Fibroblast of pulmonary artery (primary cell): ENCODE data around the gene DIAPH3.

Experiments used
- DNase-seq: peaks from one replicate; pipeline ENCODE4 v3.0.0-alpha.2; 2010; ENCODE audit warnings: low read depth
- H3K4me3 ChIP-seq: replicated peaks from 2 replicates; pipeline ENCODE4 v1.5.1; 2011; ENCODE audit warnings: low read depth, mild to moderate bottlenecking, control low read depth, low read length, moderate library complexity
- TF ChIP-seq, protein P1 (sequence below): IDR thresholded peaks from 2 replicates; pipeline ENCODE4 v1.5.1; 2011; ENCODE audit warnings: mild to moderate bottlenecking, control low read depth, low read length, inconsistent platforms; ENCODE audit errors: missing control alignments

The DIAPH3 gene

DNA sequence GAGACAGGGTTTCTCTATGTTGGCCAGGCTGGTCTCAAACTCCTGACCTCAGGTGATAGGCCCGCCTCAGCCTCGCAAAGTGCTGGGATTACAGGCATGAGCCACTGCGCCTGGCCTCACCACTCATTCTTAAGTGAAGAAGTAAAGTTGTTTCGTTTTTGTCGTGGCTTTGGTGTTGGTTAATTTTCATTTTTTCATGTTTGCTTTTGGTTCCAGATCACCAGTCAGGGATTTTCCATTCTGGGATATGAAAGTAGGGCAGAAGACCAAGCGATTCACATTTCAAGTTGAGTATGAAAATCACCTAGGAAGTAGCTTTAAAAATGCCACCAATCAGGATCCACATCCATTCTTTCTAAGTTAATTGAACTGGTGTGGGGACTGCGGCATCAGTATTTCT lies 289.9 kb downstream of the DIAPH3 start:
- DNase-seq = no peak
- no peak overlapping the region for H3K4me3 ChIP-seq

DNA sequence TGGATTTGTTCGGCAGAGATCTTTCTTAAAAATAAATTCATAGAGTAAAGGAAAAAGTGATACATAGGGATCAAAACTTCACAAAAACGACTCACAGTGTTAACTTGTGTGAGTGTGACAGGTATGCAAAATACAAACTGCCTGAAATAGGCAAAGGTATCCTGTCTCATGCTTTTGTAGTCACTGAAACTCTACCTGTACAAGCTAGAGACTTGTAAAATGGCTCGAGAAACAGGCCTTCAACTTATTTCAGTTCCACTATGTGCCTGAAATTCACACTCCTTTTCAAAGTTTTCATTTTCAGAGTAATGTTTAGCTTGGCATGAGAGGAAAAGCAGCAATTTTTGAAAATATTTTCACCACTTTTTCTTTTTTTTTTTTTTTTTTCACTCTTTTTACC lies 290.4 kb downstream of the DIAPH3 start:
- TF ChIP-seq, protein P1, sequence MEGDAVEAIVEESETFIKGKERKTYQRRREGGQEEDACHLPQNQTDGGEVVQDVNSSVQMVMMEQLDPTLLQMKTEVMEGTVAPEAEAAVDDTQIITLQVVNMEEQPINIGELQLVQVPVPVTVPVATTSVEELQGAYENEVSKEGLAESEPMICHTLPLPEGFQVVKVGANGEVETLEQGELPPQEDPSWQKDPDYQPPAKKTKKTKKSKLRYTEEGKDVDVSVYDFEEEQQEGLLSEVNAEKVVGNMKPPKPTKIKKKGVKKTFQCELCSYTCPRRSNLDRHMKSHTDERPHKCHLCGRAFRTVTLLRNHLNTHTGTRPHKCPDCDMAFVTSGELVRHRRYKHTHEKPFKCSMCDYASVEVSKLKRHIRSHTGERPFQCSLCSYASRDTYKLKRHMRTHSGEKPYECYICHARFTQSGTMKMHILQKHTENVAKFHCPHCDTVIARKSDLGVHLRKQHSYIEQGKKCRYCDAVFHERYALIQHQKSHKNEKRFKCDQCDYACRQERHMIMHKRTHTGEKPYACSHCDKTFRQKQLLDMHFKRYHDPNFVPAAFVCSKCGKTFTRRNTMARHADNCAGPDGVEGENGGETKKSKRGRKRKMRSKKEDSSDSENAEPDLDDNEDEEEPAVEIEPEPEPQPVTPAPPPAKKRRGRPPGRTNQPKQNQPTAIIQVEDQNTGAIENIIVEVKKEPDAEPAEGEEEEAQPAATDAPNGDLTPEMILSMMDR = no peak
- DNase-seq = no peak
- H3K4me3 ChIP-seq = no peak overlapping the region

More for the DNA sequence above, 289.9 kb downstream of the DIAPH3 start:
- TF ChIP-seq, protein P1 = no peak

DNA sequence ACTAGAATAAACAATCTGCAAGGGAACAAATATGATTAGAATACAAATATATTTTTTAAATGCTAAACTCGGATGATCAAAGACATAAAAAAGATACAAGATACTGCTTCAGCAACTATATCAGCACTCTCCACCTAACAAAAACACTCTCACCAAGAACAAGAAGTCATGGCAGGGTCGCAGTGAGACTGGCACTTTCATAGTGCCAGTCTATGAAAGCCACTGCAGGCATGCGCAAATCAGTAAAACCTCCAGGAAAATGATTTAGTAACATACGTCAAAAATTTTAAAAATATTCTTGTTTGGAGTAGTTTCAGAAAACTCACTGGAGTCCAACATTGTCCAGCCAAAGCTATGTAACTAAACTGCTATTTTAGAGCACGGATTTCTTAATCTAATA lies 295.9 kb downstream of the DIAPH3 start:
- TF ChIP-seq, protein P1 = no peak
- no peak overlapping the region for H3K4me3 ChIP-seq
- DNase-seq = no peak

DNA sequence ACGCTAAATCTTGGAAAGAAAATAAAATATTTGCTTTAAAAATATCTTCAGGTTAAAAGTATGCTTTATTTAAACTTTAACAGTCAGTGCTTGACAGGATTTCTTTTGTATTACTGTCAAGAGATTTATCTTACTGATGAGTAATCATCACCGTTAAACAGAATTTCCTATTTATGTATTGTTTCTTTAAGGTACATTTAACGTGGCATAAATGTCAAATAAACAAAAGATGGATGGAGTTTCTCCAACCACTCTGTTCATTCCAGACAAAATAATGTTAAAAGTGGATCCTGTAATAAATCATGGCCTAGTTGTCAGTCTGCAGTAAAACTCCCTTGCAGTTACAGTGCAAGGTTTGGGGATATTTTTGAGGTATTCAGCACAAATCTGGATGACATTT lies 298.3 kb downstream of the DIAPH3 start:
- DNase-seq = peak; percentile 17
- no peak overlapping the region for H3K4me3 ChIP-seq
- TF ChIP-seq, protein P1 = no peak

DNA sequence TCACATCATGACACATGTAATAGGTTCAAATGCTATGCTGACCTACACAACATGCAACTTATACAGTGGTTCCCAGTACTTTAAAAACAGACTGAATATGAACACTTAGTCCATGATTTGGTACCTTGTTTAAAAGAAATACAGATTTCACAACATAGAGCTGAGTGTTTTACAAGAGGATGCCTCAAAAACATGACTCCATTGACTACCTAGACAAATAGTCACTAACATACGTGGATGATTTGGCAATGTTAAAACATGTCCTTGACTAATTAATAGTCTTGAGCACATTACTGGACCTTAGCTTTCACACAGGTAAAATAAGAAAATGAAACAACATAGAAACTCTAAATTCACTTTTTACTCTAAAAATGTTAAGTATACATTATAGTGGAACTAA lies 300.1 kb downstream of the DIAPH3 start:
- TF ChIP-seq, protein P1 = no peak
- no peak overlapping the region for H3K4me3 ChIP-seq
- DNase-seq = no peak

DNA sequence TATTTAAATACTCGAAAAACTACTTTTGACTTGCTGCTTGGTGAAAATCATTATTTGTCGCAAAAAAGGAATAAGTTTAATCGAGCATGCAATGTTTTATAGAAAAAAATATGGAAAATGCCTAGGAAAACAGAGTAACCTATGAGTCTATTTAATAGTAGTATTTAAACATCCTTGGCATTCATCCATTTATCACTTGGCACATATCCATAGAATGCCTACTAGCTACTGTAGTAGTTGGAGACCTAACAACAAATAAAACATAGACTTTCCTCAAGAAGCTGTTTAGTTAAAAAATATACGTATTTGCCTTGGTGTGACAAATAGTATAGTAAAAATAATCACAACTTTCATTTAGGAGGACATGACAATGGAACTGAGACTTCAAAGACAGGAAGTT lies 302.1 kb downstream of the DIAPH3 start:
- no peak overlapping the region for H3K4me3 ChIP-seq
- peak; percentile 39 for DNase-seq
- TF ChIP-seq, protein P1 = no peak

DNA sequence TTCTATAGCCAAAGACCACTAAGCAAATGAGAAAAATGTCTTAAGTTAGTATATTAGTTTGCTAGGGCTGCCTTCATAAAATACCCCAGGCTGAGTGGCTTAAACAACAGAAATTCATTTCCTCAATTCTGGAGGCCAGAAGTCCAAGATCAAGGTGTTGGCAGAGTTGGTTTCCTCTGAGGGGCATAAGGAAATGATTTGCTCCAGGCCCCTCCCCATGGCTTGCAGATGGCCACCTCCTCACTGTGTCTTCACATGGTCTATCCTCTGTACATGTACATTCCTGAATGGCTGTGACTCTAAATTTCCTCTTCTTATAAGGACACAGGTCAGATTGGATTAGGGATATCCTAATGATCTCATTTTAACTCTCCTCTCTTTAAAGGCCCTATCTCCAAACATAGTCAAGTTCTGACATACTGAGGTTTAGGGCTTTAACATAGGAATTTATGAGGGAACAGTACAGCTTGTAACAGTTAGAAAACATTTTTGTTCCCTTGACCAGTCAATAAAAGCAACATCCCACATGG lies 307.4 kb downstream of the DIAPH3 start:
- TF ChIP-seq, protein P1 = no peak
- DNase-seq = no peak
- H3K4me3 ChIP-seq = no peak overlapping the region
